ENCODE results near the gene SHC1. TPM values are rescaled to one million over a fixed set of nuclear protein-coding genes. Genes with fewer than 3 reads are reported as not detected.

Gene SHC1
- total and polyA plus RNA-seq, 5 experiments from 2014 or later: 22.6 to 68.5 (median 27.4) TPM

DNA sequence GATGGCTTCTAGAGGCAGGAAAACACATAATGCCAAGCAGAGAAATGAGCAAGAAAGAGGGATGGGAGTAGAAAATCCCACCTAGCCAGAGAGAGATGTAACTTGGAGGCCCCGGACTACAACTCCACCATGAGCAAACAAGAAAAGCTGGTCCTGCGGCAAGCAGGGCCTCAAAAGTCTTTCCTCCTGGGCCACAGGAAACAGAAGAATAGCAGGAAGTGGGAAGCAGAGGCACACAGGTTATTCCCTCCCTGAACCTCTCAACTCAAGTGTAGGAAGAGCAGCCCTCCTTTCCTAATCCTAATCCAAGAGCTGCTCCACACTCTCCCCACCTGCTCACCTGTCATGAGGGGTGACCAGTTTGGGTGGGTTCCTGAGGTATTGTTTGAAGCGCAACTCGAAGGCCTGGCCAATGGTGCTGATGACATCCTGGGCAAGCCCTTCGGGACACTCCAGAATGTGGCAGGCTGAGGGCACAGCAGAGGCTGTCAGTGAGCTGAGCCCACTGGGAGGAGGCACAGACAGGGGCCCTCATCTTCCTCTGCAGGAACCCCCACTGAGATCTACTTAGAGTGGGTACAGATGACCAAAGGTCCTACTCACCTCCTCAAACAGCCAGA lies 3.1 kb downstream of the SHC1 start:
- Mint-ChIP-seq H3K4me1 (peaks cover 22 to 49% (median 44%) of the 10 kb centered on the region in 4 donors), H3K9me3 (no peaks in the 10 kb centered on the region), H3K27ac (peak overlapping the region in 5 of 10 donors; percentile 11 to 86 (median 40)), H3K36me3 (peaks cover 0 to 65% (median 0%) of the 10 kb centered on the region in 3 donors), H3K4me3 (no peak overlapping the region), H3K27me3 (no peaks in the 10 kb centered on the region)
- ATAC-seq (no peak), DNase-seq (no peak)
- POLR2A ChIA-PET: interaction anchor here (2.7 kb wide), 1 partner anchor 11 kb away, joined by 9 read pairs; the partner anchor contains the start of gene PBXIP1

GRCh38 chr1:154966111-154966510 lies 4.4 kb downstream of the SHC1 start:
- no peak overlapping the region for H3K27ac Mint-ChIP-seq
- no peaks in the 10 kb centered on the region for H3K9me3 Mint-ChIP-seq
- H3K4me1 Mint-ChIP-seq: peaks cover 18 to 43% (median 38%) of the 10 kb centered on the region in 4 donors

GRCh38 chr1:154964359-154964758 lies 6.2 kb downstream of the SHC1 start:
- Mint-ChIP-seq H3K4me1 (peaks cover 19 to 48% (median 41%) of the 10 kb centered on the region in 4 donors), H3K9me3 (no peaks in the 10 kb centered on the region), H3K4me3 (no peak overlapping the region), H3K36me3 (peaks cover 0 to 61% (median 0%) of the 10 kb centered on the region in 3 donors), H3K27me3 (no peaks in the 10 kb centered on the region), H3K27ac (peak overlapping the region in 3 of 10 donors; percentile 56 to 86 (median 80))
- no peak for ATAC-seq
- POLR2A ChIA-PET: interaction anchor here (0.9 to 6.6 kb wide), 6 partner anchors 9 to 53 kb away, joined by 3 to 67 read pairs (median 4); partner anchors contain the start of genes CKS1B, FLAD1, PMVK and SHC1
- DNase-seq: no peak

More at GRCh38 chr1:154966111-154966510, 4.4 kb downstream of the SHC1 start:
- no peak for ATAC-seq
- no peak overlapping the region for H3K4me3 Mint-ChIP-seq
- DNase-seq: no peak
- H3K36me3 Mint-ChIP-seq: peaks cover 0 to 60% (median 0%) of the 10 kb centered on the region in 3 donors
- POLR2A ChIA-PET: interaction anchor here (0.6 to 2.7 kb wide), 5 partner anchors 10 to 719 kb away, joined by 3 to 9 read pairs (median 4); partner anchors contain the start of gene PBXIP1
- H3K27me3 Mint-ChIP-seq: no peaks in the 10 kb centered on the region

DNA sequence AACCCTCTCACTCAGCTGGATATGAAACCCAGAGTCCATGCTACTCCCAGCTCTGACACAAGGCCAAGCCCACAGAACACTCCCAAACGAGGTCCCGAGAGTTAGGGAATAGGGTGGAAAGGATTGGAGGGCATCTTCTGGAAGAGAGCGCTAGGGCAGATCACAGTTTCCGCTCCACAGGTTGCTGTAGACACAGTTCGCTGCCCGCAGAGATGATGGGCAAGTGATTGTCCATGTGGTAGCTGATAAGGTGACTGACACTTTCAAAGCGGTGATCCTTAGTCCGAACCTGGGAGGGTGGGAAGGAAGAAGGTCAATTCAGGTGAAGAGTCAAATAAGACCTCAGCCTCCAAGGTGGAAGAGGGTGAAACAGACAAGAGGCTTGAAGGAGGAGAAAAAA lies 6.9 kb downstream of the SHC1 start:
- POLR2A ChIA-PET: interaction anchor here (0.6 to 6.6 kb wide), 5 partner anchors 9 to 231 kb away, joined by 3 to 67 read pairs (median 5); partner anchors contain the start of genes CKS1B, LENEP, PMVK and SHC1
- no peak for ATAC-seq
- Mint-ChIP-seq H3K4me1 (peaks cover 14 to 45% (median 37%) of the 10 kb centered on the region in 4 donors), H3K4me3 (peak overlapping the region in 2 of 10 donors; percentile 16 to 21), H3K27me3 (no peaks in the 10 kb centered on the region), H3K27ac (peak overlapping the region in 9 of 10 donors; percentile 6 to 96 (median 80)), H3K36me3 (peaks cover 0 to 57% (median 0%) of the 10 kb centered on the region in 3 donors), H3K9me3 (no peaks in the 10 kb centered on the region)
- DNase-seq: no peak

GRCh38 chr1:154962795-154963330 lies 7.7 kb downstream of the SHC1 start:
- Mint-ChIP-seq H3K9me3 (no peaks in the 10 kb centered on the region), H3K4me1 (peaks cover 14 to 45% (median 40%) of the 10 kb centered on the region in 4 donors), H3K36me3 (peaks cover 0 to 54% (median 0%) of the 10 kb centered on the region in 3 donors), H3K27me3 (no peaks in the 10 kb centered on the region), H3K27ac (peak overlapping the region; percentile 89 to 96 (median 94)), H3K4me3 (peak overlapping the region; percentile 82 to 90 (median 86))
- ATAC-seq (no peak), DNase-seq (no peak)
- POLR2A ChIA-PET: interaction anchor here (2.1 to 6.6 kb wide), 7 partner anchors 10 to 54 kb away, joined by 5 to 67 read pairs (median 19); partner anchors contain the start of genes CKS1B, LENEP, PMVK and SHC1

DNA sequence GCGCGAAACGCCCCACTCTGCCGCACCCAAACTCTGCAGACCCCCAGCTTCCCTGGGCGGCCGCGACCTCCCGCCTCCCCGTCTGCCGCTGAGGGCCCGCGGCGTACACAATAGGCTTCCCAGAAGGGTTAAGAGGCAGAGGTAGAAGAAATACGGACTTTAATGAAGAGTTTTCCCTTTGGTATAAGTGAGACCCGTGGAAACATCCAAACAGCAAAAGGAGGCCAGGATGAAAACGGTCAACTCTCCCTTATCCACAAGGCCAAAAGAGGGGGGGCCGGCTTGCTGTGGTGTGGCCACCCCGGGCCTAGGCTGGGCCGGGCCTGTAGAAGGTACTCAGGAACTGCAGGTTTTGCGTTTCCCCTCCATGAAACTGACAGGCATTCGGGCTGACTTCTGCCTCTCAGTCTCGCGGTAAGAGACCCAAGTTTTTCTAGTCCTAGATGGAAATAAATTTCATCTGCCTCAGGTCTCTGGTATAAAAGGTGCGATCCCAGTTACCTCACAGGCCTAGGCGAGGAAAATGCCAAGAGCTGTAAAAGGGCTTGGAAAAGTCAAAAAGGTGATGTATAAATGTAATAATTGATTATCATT lies 8.3 kb downstream of the SHC1 start:
- no peaks in the 10 kb centered on the region for H3K9me3 Mint-ChIP-seq
- H3K4me1 Mint-ChIP-seq: peaks cover 14 to 48% (median 42%) of the 10 kb centered on the region in 4 donors
- H3K4me3 Mint-ChIP-seq: peak overlapping the region; percentile 82 to 90 (median 86)
- peak; percentile 26 to 31 for ATAC-seq
- H3K36me3 Mint-ChIP-seq: peaks cover 0 to 48% (median 0%) of the 10 kb centered on the region in 3 donors
- H3K27me3 Mint-ChIP-seq: no peaks in the 10 kb centered on the region
- peak overlapping the region; percentile 89 to 96 (median 94) for H3K27ac Mint-ChIP-seq
- DNase-seq: peak in 1 of 10 donors; percentile 64
- POLR2A ChIA-PET: interaction anchor here (0.6 to 6.6 kb wide), 14 partner anchors 10 to 89 kb away, joined by 3 to 67 read pairs (median 14); partner anchors contain the start of genes ADAM15, CKS1B, FLAD1 and LENEP

DNA sequence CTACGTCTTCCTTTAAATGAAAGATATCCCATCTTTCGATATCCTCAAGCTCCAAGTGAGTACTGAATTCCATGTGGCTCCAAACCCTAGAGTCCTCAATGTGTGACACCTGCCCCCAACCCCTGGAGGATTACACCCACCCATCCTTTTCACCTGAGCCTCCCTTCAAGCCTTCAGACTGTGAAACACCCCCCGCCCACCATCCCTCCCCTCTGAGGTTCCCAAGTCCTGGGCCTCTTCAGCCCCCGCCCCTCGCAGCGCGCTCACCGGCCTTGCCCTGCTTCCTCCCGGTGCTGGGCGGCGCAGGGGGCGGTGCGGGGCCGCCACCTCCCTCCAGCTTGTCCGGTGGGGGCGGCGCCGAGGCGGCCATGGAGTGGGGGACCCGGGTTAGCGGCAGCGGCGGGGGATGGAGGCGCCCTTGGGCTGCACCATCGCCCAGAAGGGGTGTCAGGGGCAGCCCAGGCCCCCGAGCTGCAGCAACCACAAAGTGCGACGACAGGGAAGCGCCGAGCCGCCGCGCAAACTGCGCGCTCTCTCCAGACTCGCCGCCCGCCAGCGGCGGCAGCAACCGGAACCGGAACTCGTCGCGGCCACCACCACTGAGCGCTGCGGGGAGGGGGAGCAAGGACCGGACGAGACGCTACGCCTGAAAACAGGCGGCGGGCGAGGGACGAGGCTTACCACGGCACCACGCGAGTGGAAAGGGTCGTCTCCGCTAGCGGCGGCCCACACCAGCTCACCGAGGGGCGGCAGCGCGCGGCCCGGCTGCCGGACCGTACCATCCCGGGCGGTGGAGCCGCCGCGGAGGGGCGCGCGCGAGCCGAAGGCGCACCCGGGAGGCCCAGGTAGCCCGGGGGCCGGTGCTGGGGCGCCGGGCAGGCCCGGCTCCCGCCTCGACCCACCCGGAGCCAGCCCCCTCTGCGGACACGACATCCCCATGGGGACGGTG lies 9.1 kb downstream of the SHC1 start, which contains the start of gene PYGO2:
PYGO2 (minus strand) TSS at position 576 of the 949 bp plus-strand sequence; CDS start at position 370, 206 bp downstream.
- Mint-ChIP-seq H3K4me1 (peaks cover 14 to 55% (median 47%) of the 10 kb centered on the region in 4 donors), H3K27ac (peak within 1 kb of the TSS; percentile 92 to 99 (median 97)), H3K27me3 (no peaks in the 10 kb centered on the region), H3K36me3 (peaks cover 0 to 40% (median 0%) of the 10 kb centered on the region in 3 donors), H3K4me3 (peak within 1 kb of the TSS; percentile 84 to 98 (median 96)), H3K9me3 (no peaks in the 10 kb centered on the region)
- peak; percentile 71 to 93 (median 78) for DNase-seq
- POLR2A ChIA-PET: interaction anchor here (0.5 to 6.6 kb wide), 27 partner anchors 9 to 175 kb away, joined by 3 to 67 read pairs (median 6); partner anchors contain the start of genes ADAM15, CKS1B, FLAD1 and LENEP
- peak; percentile 77 to 82 for ATAC-seq

DNA sequence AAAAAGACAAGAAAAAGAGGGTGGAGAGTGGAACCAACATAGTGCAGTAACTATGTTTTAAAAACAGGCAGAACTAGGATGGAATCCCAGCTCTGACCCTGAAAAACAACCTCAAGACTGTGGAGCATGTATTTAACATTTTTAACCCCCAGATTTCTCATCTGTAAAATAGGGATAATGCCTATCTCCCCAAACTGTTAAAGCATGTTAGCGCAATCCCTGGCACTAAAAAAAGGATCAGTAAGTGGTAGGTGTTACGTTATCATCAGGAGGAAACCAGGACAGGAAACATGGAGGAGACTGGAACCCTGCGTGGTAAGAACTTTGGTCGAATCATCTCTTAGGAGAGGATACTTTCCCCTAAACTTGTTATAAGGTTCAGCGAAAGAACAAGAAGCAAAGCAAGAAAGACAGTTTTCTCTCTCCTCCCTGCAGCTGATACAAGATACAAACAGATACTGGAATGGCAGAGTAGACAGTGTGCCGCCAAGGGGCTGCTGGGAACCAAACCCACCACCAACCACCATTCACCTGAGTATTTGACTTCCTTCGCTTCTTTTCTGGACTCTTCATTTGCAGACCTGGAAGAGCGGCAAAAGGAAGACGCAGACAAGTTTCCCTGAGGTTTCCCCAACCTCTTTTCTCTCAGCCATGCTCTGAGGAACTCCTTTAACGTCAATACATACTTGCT lies 10.0 kb downstream of the SHC1 start:
- Mint-ChIP-seq H3K9me3 (no peaks in the 10 kb centered on the region), H3K4me3 (peak overlapping the region; percentile 84 to 98 (median 96)), H3K27ac (peak overlapping the region; percentile 92 to 99 (median 97)), H3K4me1 (peaks cover 23 to 63% (median 54%) of the 10 kb centered on the region in 4 donors), H3K27me3 (no peaks in the 10 kb centered on the region), H3K36me3 (peaks cover 0 to 36% (median 3%) of the 10 kb centered on the region in 3 donors)
- POLR2A ChIA-PET: interaction anchor here (0.5 to 6.6 kb wide), 25 partner anchors 8 to 317 kb away, joined by 3 to 67 read pairs (median 6); partner anchors contain the start of genes ADAM15, CKS1B, FLAD1 and PMVK
- ATAC-seq: no peak
- peak in 1 of 10 donors; percentile 13 for DNase-seq

DNA sequence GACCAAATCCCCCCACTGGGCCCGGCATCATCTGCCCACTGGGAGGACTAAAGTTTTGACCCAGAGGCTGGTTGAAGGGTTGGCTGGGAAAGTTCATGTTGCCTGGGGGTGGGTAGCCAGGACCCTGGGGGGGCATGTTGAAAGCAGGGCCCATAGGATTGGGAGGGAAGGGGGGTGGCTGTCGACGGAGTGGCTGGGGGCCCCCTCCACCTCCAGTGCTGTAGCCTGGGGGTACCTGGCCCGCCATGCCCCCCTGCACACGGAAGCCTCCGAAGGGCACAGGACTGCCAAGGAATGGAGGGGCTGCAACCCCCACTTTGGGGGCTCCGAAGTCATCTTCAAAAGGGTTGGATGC lies 11.1 kb downstream of the SHC1 start:
- ATAC-seq (no peak), DNase-seq (no peak)
- Mint-ChIP-seq H3K36me3 (peaks cover 0 to 25% (median 3%) of the 10 kb centered on the region in 3 donors), H3K9me3 (no peaks in the 10 kb centered on the region), H3K4me1 (peaks cover 25 to 75% (median 58%) of the 10 kb centered on the region in 4 donors), H3K27me3 (no peaks in the 10 kb centered on the region), H3K27ac (peak overlapping the region in 6 of 10 donors; percentile 22 to 98 (median 60)), H3K4me3 (peak overlapping the region in 9 of 10 donors; percentile 20 to 88 (median 45))
- POLR2A ChIA-PET: interaction anchor here (0.6 to 6.6 kb wide), 4 partner anchors 14 to 280 kb away, joined by 3 to 67 read pairs (median 4); partner anchors contain the start of genes CKS1B and SHC1

DNA sequence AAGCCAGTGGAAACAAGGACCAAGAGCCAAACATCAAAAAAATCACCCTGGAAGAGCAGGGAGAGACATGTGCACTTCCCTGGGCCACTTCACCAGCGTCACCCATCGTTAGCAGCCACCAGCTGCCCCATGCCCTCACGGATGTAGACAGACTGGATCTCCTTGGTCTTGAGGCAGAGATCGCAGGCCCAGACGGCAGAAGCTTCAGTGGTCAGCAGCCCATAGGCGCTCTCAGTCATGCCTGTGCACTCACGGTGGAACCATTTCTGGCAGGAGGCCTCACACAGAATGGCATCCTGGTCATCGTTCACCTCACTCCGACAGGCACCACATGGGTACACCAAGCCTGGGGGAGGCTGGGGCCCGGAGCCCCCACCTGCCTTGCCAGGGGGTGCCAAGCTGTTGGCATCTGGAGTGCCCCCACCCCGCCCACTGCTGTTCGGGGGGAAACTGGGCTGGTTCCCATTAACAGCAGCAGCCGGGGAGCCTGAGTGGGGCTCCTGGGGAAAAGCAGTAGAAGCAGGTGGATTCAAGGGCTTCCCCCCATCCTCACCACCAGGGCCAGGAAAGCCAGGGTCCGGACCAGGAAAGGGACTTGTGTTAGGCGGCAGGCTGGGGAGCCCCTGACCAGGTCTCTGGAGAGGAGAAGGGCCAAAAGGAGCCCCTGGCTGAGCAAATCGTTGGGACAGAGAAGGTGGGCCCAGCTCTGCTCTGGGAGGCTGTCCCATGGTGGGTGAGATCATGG lies 11.7 kb downstream of the SHC1 start:
- Mint-ChIP-seq H3K9me3 (no peaks in the 10 kb centered on the region), H3K27ac (peak overlapping the region; percentile 20 to 100 (median 64)), H3K27me3 (no peaks in the 10 kb centered on the region), H3K4me1 (peaks cover 27 to 77% (median 60%) of the 10 kb centered on the region in 4 donors), H3K36me3 (peaks cover 0 to 21% (median 3%) of the 10 kb centered on the region in 3 donors), H3K4me3 (peak overlapping the region in 6 of 10 donors; percentile 4 to 84 (median 18))
- DNase-seq (no peak), ATAC-seq (no peak)
- POLR2A ChIA-PET: interaction anchor here (1.3 to 6.6 kb wide), 3 partner anchors 14 to 60 kb away, joined by 3 to 67 read pairs (median 10); partner anchors contain the start of genes CKS1B and SHC1

Measured in naive thymus-derived CD8-positive, alpha-beta T cell (primary cell).